Endodermal cell (in vitro differentiated cells): ENCODE measurements around the gene RGS17. TPM values are rescaled to one million over a fixed set of nuclear protein-coding genes. Genes with fewer than 3 reads are reported as not detected.

Source experiments
- DNase-seq: peaks from one replicate; pipeline ENCODE4 v3.0.0-alpha.2; 2017
- H3K27ac ChIP-seq: 2 replicates; pipeline ENCODE4 v1.5.1; 2013; ENCODE audit warnings: mild to moderate bottlenecking, low read depth, low read length, moderate library complexity
- H3K27me3 ChIP-seq: 2 replicates; pipeline ENCODE4 v1.6.1; 2013; ENCODE audit warnings: mild to moderate bottlenecking, low read length, moderate library complexity; ENCODE audit not compliant: insufficient read depth, control insufficient read depth, poor library complexity, severe bottlenecking
- H3K36me3 ChIP-seq: 2 replicates; pipeline ENCODE4 v1.7.0; 2013; ENCODE audit warnings: mild to moderate bottlenecking, low read length, moderate library complexity; ENCODE audit not compliant: control insufficient read depth, insufficient read depth
- H3K4me1 ChIP-seq: one replicate; pipeline ENCODE4 v1.7.0; 2013; ENCODE audit warnings: low read length; ENCODE audit not compliant: control insufficient read depth, insufficient read depth
- H3K4me3 ChIP-seq: 2 replicates; pipeline ENCODE4 v1.5.1; 2013; ENCODE audit warnings: mild to moderate bottlenecking, low read length, moderate library complexity
- H3K9ac ChIP-seq: 2 replicates; pipeline ENCODE4 v1.6.1; 2013; ENCODE audit warnings: mild to moderate bottlenecking, low read length, moderate library complexity; ENCODE audit not compliant: poor library complexity, severe bottlenecking; ENCODE audit errors: extremely low read depth
- H3K9me3 ChIP-seq: 2 replicates; pipeline ENCODE4 v1.6.1; 2013; ENCODE audit warnings: mild to moderate bottlenecking, low read length, moderate library complexity; ENCODE audit not compliant: control insufficient read depth
- H3K27ac Mint-ChIP-seq: 2 replicates; pipeline ENCODE4 v1.8.0; 2020; ENCODE audit warnings: mixed read lengths
- H3K27me3 Mint-ChIP-seq: 2 replicates; pipeline ENCODE4 v1.8.0; 2021; ENCODE audit warnings: mild to moderate bottlenecking, mixed read lengths; ENCODE audit not compliant: insufficient read depth
- H3K36me3 Mint-ChIP-seq: 2 replicates; pipeline ENCODE4 v1.8.0; 2020; ENCODE audit warnings: low read depth, mixed read lengths
- H3K4me1 Mint-ChIP-seq: 2 replicates; pipeline ENCODE4 v1.8.0; 2020; ENCODE audit warnings: mixed read lengths
- H3K4me3 Mint-ChIP-seq: 2 replicates; pipeline ENCODE4 v1.8.0; 2020; ENCODE audit warnings: mild to moderate bottlenecking, moderate library complexity, mixed read lengths
- H3K9me3 Mint-ChIP-seq: 2 replicates; pipeline ENCODE4 v1.8.0; 2020; ENCODE audit warnings: mild to moderate bottlenecking, mixed read lengths
- WGBS, 2 experiments: methylation state at CpG; one replicate each; pipeline versions ENCODE4 v1.1.5 to v1.1.7; 2013; ENCODE audit warnings: missing lambda C conversion rate in 2 of 2, mixed read lengths in 1 of 2; ENCODE audit not compliant: insufficient coverage in 1 of 2, insufficient read length in 1 of 2; 5-methylcytosine and 5-hydroxymethylcytosine counted together
- total RNA-seq, 2 donors: library from RNA; stranded (reverse); fragmentation: NEBNext Ultra II Directional in 1 of 2; extraction: Animal tissue kit (Norgen Biotek cat#: 25700) in 1 of 2; gene quantifications; 2 replicates in 1 of 2; 3 replicates in 1 of 2; pipeline ENCODE4 v1.2.1, GENCODE V29; 2021
- TF ChIP-seq, protein P1 (sequence below): fragments of 200-600 bp; sonication (generic); conservative IDR thresholded peaks from 2 replicates; pipeline ENCODE4 v1.5.0; 2021; ENCODE audit warnings: antibody characterized with exemption, mild to moderate bottlenecking

Gene RGS17
- total RNA-seq, 2 donors from 2014 or later, result 1.7 to 3.2 TPM

- Histone ChIP-seq H3K4me1 (no peaks in the 10 kb centered on the region), H3K27me3 (no peaks in the 10 kb centered on the region), H3K4me3 (no peak overlapping the region), H3K9me3 (no peaks in the 10 kb centered on the region), H3K27ac (no peak overlapping the region), H3K36me3 (no peaks in the 10 kb centered on the region), H3K9ac (no peak overlapping the region)
- Mint-ChIP-seq H3K4me1 (peaks cover 7% of the 10 kb centered on the region), H3K36me3 (no peaks in the 10 kb centered on the region), H3K9me3 (no peaks in the 10 kb centered on the region), H3K27me3 (no peaks in the 10 kb centered on the region), H3K4me3 (no peak overlapping the region), H3K27ac (no peak overlapping the region)
- 100% methylated on average over 2 to 5 of the region's 5 CpGs for WGBS, 2 experiments
- DNase-seq, result no peak
- TF ChIP-seq, protein P1, sequence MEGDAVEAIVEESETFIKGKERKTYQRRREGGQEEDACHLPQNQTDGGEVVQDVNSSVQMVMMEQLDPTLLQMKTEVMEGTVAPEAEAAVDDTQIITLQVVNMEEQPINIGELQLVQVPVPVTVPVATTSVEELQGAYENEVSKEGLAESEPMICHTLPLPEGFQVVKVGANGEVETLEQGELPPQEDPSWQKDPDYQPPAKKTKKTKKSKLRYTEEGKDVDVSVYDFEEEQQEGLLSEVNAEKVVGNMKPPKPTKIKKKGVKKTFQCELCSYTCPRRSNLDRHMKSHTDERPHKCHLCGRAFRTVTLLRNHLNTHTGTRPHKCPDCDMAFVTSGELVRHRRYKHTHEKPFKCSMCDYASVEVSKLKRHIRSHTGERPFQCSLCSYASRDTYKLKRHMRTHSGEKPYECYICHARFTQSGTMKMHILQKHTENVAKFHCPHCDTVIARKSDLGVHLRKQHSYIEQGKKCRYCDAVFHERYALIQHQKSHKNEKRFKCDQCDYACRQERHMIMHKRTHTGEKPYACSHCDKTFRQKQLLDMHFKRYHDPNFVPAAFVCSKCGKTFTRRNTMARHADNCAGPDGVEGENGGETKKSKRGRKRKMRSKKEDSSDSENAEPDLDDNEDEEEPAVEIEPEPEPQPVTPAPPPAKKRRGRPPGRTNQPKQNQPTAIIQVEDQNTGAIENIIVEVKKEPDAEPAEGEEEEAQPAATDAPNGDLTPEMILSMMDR, result no peak
Observed at GRCh38 chr6:153076431-153076830, 54.7 kb downstream of the RGS17 start.

DNA sequence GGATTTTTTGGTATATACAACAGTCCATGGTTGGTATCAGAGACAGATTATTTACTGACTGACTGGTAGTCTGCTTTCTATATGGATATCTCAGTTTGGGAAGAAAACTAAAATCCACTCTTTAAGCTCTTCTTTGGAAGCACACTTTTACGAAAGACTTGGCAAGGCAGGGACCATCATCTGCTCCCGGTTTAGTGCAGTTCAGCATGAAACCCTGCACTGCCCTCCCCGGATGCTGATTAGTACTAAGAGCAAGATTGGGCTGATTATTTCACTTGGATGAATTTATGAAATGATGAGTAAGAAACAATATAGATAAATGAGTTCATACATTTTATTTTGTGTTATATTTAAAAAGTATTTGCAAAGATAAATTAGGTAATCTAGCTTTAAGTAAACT, 56.3 kb downstream of the RGS17 start:
- Mint-ChIP-seq H3K36me3 (no peaks in the 10 kb centered on the region), H3K27ac (no peak overlapping the region), H3K27me3 (no peaks in the 10 kb centered on the region), H3K9me3 (no peaks in the 10 kb centered on the region), H3K4me3 (no peak overlapping the region), H3K4me1 (peaks cover 7% of the 10 kb centered on the region)
- no peaks in the 10 kb centered on the region for H3K27me3 ChIP-seq
- no peaks in the 10 kb centered on the region for H3K4me1 ChIP-seq
- no peak overlapping the region for H3K9ac ChIP-seq
- no peaks in the 10 kb centered on the region for H3K9me3 ChIP-seq
- TF ChIP-seq, protein P1, result no peak
- no peak for DNase-seq
- H3K4me3 ChIP-seq, result no peak overlapping the region
- no peak overlapping the region for H3K27ac ChIP-seq
- 80 to 90% methylated on average over 1 to 3 of the region's 3 CpGs for WGBS, 2 experiments
- no peaks in the 10 kb centered on the region for H3K36me3 ChIP-seq

DNA sequence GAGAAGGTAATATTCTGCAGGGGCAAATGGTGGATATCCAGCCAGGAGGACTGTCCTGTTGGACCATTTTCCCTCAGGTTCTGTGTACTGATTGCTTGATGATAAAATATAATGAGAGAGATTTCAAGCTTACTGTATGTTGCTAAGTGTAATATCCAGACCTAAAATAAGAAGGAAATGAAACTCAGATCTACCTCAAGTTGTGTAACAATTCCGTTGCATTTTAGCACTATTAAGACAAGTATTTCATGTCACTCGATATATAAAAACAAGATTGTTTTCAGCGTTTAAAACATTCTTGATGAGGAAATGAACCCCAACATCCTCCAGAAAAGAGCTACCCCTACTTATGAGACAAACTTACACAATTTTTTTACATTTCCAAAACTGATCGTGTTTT, 57.2 kb downstream of the RGS17 start:
- no peaks in the 10 kb centered on the region for H3K27me3 ChIP-seq
- H3K27me3 Mint-ChIP-seq, result no peaks in the 10 kb centered on the region
- no peaks in the 10 kb centered on the region for H3K9me3 ChIP-seq
- H3K4me1 Mint-ChIP-seq, result peaks cover 7% of the 10 kb centered on the region
- H3K36me3 Mint-ChIP-seq, result no peaks in the 10 kb centered on the region
- DNase-seq, result no peak
- H3K9me3 Mint-ChIP-seq, result no peaks in the 10 kb centered on the region
- no peak overlapping the region for H3K4me3 ChIP-seq
- H3K4me1 ChIP-seq, result no peaks in the 10 kb centered on the region
- 88 to 93% methylated on average over 4 of the region's 4 CpGs for WGBS, 2 experiments
- H3K27ac Mint-ChIP-seq, result no peak overlapping the region
- no peak overlapping the region for H3K9ac ChIP-seq
- H3K36me3 ChIP-seq, result no peaks in the 10 kb centered on the region
- TF ChIP-seq, protein P1, result no peak
- H3K4me3 Mint-ChIP-seq, result no peak overlapping the region
- no peak overlapping the region for H3K27ac ChIP-seq
